HG03442 (cell line): ENCODE results near the gene CDC34.

Experiments used
- ATAC-seq: cut with Tn5 transposase; IDR thresholded peaks from one replicate; pipeline ENCODE4 v1.9.1; 2021; ENCODE audit warnings: mild to moderate bottlenecking, moderate library complexity; ENCODE audit not compliant: unreplicated experiment

Gene CDC34

DNA sequence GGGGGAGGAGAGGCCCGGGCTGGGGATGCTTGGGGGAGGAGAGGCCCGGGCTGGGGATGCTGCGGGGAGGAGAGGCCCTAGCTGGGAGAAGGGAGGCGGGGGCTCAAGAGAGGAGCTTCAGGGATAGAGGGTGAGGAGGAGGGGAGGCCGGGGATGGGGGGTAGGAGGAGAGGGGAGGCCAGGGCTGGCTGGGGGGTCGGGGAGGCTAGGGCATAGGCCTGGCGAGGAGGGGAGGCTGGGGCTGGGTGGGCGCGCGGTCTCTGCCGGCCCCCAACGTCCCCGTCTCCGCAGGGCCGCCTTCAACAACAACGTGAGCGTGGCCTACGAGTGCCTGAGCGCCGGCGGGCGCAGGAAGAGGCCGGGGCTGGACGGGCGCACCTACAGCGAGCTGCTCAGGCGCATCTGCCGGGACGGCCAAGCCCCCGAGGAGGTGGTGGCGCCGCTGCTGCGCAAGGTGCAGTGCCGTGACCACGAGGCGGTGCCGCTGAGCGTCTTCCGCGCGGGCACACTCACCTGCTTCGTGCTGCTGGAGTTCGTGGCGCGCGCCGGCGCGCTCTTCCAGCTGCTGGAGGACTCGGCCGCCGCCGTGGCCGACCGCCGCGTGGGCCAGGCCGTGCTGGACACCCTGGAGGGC lies 12.8 kb upstream of the CDC34 start:
- no peak for ATAC-seq

DNA sequence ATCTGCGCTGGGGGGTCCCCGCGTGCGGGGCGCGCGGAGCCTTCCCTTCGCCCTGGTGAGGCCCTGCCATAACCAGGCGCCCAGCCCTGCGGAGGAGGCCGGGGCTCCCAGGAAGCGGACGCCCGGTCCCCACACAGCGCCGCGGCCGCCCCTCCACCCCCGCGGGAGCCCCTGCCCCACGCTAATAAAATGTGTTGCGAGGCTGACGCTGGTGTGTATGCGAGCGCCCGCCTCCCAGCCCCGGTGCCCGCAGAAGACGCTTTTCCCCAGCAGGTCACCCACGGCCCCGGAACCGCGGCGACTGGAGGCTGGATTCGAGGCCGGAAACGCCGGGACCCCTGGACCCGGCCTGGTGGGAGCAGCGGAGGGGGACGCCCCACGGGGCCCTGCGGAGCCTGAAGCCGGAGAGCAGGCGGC lies 12.1 kb upstream of the CDC34 start:
- no peak for ATAC-seq

DNA sequence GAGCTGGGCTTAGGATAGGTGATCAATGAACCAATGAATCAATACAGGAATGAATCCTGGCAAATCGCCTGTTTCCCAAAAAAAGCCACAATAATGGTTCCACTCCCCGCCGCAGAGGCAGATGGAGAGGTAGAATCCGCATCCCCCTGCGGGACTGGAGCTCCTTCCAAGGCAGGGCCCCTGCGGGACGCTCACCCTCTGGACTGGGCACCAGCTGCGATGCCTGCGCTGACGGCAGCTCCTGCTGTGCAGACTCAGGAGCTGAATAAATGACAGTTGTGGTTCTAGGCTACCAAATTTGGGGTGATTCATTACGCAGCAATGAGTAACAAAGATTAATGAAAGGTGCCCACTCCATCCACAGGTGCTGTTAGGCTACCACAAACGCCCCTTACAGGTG lies 8.8 kb upstream of the CDC34 start:
- no peak for ATAC-seq

DNA sequence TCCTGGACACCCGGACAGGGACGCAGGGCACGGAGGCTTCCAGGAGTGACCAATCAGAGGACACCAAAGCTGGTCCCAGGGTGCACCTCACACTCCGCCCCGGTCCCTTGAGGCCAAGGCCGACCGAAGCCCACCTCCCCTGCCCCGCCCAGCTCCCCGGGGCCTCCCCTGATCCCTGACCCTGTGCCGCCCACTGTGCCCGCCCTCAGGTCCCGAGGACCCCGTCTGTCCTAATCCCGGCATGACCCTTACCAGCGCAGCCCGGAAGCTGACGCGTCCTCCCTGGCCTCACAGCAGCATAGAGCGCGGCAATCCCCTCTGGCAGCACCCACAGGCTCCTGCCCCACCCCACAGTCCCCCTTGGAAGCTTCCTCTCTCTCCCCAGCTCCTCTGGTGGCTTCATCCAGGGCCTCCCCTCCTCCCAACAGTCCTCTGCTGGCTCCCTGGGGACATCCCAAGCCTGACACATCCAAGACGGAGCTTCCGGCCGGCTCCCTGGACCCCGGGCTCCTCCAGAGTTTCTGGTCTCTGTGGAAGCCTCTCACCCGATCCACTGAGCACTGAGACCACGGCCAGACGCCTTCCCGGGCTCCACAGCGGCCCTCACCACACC lies 7.4 kb upstream of the CDC34 start:
- no peak for ATAC-seq

DNA sequence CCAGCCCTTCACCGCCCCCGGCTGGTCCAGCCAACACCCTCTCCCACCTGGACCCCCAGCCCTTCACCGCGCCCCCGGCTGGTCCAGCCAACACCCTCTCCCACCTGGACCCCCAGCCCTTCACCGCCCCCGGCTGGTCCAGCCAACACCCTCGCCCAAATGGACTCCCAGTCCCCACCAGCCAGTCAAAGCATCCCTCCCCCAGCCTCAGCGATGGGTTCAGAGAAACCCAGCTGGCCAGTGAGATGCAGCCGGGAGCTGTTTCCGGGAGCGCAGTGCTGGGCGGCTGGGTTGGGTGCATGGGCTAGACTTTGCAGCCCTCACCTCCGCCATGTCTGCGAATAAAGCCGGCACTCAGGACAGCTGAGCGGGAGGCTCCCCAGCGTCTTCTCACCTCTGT lies 6.5 kb upstream of the CDC34 start:
- no peak for ATAC-seq

DNA sequence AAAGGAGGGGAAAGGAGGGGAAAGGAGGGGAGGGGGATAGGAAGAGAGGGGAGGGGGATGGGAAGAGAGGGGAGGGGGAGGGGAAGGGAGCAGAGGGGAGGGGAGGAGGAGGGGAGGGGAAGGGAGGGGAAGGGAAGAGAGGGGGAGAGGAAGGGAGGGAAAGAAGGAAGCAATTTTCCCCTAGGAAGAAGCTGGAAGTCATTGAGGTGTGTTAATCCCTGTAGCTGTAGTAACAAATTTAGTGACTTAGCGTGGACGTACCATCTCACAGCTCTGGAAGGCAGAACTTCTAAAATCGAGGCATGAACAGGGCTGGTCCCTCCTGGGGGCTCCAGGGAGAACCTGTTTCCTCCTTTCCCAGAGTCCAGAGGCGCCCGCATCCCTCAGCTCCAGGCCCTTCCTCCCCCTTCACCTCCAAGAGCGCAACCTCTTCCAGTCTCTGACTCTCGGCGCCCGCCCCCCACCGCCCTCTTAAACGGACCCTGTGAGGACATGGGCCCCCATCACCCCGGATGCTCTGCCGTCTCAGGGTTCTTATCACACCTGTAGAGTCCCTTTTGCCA lies 5.6 kb upstream of the CDC34 start:
- ATAC-seq, result no peak

DNA sequence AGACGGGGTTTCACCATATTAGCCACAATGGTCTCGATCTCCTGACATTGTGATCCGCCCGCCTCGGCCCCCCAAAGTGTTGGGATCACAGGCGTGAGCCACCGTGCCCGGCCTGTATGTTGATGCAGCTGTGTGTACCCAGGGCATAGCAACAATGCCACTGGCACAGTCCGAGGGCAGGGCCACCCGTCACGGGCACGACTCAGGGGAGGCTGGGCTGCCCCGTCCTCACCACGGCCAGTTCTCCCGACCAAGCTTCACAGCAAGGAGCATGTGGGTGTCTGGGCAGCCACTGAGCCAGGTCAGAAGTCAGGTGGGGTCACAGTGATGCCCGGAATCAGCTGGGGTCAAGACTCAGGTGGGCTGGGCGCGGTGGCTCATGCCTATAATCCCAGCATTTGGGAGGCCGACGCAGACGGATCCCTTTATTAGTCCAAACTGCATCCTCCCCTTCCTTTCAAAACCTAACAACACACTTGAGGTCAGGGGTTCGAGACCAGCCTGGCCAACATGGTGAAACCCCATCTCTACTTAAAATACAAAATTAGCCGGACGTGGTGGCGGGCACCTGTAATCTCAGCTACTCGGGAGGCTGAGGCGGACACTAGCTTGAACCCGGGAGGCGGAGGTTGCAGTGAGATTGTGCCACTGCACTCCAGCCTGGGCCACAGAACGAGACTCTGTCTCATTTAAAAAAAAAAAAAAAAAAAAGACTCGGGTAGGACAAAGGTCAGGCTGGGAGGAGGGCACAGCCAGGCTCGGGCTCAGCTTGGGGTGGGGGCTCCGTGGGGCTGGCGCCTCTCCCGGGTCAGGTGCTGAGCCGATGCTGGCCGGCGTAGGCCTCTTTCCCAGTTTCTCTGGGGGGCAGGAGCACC lies 1.2 kb upstream of the CDC34 start:
- ATAC-seq, result no peak

DNA sequence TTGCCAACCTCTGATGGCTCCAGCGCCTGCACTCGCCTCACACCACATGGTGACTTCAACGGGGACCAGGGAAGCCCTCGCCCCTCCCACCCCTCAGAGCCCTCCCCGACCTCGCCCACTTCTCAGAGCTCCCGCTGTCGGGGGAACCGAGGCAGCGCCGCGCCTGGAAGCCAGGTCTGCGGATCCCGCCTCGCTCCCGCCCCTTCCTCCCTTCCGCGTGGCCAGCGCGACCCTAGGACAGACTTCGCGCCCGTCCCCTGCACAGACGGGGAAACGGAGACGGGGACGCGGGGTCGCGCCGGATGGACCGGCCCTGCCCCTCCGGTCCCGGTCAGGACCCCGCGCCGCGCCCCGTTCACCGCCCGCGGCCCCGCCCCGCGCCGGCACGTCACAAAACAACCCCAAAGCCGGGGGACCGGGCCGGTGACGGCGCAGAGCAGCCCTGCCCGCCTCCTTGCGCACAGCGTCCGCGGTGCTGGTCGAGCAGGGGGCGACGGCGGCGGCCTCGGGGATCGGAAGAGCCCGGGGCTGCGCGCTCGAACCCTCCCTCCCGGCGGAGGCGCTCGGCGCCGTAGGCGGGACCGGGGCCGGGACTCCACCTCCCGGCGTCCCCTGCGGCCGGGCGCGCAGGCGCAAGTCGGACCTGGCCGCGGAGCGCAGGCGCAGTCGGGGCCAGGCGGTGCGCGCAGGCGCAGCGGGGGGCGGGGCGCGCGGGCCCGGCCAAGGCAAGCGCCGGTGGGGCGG lies 379 bp upstream of the CDC34 start:
- ATAC-seq, result peak; percentile 61

DNA sequence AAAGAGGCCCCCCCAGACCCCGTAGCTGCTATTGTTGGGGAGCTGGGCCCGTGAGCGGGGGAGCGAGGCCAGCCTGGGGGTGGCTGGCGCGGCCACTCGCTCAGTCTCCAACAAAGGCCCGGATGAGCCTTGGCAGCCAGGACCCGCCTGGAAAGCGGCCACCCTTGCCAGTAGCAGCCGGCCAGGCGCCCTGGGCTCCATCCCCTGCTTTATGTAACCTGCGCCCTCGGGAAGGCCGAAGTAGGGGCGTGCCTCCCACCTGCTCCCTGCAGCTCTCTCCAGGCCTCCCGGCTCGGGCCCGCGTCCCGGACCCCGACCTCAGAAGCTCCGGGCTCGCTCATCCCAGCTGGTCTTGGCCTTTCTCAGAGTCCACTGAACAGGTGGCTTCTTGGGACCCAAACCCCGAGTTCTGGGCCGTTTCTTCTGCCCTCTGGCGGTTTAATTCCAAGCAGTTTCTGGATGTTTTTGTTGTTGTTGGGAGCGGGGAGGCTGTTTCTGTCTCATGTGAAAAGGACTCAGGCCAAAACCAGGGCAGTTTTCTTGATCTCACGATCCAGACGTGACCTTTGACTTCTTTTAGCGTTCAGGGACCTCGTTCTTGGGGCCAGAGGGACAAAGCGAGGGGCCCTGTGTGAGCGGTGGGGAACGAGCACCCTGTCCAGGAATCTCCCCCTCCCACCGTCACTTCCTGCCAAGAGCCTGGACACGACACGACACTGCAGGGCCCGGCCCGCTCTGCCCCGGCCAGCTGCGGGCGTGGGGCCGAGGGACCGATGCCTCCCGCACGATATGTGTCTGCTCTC lies 1.2 kb downstream of the CDC34 start:
- ATAC-seq, result no peak

DNA sequence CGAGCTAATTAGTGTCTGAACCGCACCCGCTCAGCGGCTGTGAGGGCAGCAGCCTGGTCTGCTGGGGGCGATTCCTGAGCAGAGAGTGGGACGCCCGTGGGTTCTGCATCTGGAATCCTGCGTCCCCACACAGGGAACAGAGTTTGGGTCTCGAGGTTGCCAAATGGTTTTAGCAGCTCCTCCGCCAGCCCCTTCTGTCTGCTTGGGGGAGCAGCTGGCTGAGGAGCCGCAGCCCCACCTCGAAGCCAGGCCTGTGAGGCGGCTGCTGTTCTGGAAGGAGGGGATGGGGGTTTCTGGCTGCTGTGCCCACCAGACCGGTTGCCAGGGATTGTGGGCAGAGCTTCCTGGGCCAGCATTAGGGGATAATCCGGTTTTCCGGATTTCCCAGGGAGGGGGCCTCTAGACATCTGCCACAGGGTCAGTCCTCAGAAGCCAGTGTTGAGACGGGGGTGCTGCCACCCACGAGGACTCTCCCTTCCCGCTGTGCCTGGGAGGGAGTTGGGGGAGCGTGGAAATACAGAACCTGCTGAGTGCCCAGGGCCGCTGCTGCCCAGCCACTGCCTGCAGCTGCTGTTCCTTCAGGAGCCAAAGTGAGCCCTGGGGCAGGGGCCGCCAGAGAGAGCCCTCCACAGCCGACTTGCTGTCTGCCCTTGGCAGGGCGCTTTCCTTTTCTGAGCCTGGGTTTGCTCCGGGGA lies 2.0 kb downstream of the CDC34 start:
- no peak for ATAC-seq

DNA sequence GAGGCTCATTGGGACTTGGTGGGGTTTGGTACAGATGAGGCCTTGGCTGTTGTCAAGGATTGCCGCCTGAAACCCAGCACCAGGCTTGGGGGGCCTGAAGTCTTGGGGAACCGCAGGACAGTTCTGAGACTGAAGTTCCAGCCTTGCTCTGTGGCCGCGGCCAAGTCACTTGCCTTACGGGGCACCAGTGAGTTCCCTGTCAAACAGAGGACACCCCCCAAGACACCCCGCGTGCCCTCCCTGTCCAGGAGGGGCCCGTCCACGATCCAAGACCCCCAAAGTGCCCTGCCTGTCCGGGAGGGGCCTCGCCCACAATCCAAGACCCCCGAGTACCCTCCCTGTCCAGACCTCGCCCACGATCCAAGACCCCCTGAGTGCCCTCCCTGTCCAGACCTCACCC lies 2.5 kb downstream of the CDC34 start:
- ATAC-seq, result no peak

DNA sequence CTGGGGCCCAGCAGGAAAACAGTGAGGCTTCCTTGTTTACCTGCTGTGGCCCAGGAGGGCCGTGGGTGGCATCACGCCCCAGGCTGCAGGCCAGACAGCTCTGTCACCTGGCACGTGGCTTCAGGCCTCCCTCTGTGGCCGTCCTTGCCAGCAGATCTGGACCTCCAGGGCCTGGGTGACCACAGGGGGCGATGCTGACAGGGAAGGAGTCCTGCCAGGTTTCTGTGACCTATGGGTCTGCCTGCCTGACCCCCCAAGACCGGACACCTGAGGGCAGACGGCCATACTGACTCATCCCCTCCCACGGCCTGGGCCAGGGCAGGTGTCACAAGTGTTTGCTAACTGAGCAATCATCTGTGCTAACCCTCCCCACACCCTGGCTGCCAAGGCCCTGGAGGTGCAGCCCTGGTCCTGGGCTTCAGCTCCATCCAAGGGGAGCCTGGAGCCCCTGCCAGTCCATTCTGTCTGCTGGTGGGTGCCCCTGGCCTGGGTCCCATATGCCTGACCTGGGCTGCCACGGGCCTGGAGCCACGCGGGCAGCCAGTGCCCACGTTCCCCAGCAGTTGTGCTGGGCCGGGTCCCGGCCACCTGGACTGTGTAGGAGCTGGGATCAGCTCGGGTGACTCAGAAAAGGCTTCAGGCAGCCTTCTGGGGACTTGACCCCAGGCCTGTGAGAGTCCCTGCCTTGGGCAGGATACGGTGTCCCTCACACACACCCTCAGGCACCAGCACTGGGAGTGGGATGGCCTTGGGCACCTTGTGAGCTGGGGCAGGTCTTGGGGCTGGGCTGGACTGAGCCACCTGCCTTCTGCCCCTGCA lies 3.7 kb downstream of the CDC34 start:
- no peak for ATAC-seq

DNA sequence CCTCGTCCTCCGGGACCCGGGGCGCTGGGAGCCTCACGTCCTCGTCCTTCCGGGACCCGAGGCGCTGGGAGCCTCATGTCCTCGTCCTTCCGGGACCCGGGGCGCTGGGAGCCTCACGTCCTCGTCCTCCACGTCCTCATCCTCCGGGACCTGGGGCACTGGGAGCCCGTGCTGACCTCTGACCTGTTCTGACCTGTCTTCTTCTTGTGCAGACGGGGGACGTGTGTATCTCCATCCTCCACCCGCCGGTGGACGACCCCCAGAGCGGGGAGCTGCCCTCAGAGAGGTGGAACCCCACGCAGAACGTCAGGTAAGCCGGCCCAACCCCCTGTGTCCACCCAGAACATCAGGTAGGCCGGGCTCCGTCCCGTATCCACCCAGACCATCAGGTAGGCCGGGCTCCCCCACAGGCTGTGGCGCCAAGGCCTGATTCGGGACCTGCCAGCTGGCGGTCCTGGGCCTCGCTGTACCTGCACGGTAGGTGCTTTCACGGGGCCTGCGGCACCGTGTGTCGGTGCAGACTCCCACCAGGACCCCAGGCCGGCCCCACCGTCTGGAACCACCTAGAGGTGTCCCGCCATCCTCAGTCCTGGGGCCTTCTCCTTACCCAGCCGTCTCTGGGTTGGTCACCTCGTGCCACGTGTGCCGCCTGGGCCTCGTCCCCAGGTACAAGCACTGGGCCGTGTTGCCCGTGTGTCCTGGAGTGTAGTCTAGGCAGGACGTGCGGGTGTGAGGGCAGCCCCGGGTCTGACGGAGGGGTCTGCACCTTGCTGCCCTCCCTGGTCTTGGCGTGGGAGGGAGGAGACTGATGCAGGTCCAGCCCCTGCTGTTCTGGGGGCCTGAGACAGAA lies 4.7 kb downstream of the CDC34 start:
- no peak for ATAC-seq

DNA sequence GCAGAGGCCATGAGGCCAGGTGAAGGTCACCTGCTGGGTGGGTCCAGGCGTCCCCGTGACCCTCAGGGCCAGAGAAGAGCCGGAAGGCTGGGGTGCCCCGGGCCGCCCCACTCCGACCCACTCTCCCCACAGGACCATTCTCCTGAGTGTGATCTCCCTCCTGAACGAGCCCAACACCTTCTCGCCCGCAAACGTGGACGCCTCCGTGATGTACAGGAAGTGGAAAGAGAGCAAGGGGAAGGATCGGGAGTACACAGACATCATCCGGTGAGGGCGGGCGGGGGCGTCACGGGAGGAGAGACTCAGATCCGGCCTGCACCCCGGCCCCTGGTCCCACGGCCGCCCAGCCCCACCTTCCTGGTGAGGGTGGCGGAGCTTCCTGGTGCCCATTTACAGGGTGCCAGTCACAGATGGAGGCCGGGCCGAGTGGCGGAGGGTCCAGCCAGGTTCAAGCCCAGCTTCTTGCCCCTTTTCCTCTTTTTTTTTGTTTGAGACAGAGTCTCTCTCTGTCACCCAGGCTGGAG lies 5.4 kb downstream of the CDC34 start:
- ATAC-seq, result no peak

DNA sequence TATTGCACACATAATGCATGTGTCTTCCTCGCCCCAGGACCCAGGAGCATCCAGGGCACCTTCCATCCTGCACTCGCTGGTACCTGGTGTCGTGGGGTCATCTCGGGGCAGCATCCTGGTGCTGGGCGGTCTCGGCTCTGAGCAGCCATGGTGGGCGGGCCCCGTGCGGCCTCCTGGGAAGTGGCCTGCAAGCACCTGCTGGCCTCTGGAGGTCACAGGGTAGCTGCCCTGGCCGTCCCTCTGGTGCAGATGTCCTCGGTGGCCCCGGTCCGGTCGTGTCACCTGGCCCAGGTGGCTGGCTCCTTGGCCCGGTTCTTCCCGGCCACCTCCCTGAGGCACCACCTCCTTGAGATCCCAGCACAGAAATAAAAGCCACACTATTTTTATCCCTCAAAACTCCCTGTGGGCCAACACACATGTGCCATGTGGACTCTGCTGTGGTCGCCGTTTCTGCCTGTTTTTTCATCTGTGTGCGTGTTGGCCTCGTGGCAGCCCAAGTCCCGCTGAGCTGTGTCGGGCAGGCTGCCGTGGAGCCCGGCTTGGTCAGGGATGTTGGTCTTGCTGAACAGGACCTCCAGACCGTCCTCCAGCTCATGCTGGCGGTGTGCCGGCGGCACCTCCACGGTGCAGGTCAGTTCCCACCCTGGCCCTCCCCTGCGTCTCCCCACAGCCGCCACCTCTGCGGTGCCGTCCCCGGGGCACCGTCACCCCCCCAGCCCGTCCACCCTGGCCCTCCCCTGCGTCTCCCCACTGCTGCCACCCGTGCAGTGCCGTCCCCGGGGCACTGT lies 7.3 kb downstream of the CDC34 start:
- no peak for ATAC-seq

DNA sequence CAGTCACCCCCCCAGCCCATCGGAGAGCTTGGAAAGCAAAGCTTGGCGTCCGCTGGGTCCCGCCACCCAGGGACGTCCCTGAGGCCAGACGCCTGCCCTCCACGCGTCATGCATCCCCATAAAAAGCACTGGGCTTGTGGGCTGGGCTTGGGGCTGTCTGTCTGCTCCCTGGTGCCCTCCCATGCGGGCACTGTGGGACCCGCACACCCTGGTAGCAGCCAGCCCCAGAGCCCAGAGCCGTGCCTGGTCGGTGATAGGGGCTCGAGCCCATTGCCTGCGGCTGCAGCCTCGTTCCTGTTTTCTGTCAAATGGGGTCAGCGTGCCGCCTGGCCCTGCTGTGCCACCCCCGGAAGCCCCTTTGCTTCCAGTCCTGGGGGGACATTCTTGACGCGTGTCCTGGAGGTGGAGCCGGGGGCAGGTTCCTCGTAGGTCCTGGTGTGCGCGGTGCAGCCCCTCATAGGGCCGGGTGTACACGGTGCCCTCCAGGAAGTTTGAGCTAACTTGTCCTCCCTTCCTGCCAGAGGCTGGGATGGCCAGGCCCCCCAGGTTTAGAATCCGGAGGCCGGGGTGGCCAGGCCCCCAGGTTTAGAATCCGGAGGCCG lies 8.0 kb downstream of the CDC34 start:
- no peak for ATAC-seq
